Lung (tissue), 12 donors: Measurements from ENCODE around the gene MAML3. TPM values are rescaled to one million over a fixed set of nuclear protein-coding genes. Genes with fewer than 3 reads are reported as not detected.

Experiments used
- ATAC-seq: fragments of 200-7000 bp; cut with Tn5 transposase; one replicate; pipeline ENCODE4 v1.9.1; 2020; ENCODE audit warnings: moderate number of reproducible peaks; ENCODE audit not compliant: insufficient read depth, low FRiP score
- DNase-seq, 3 donors: peaks; one replicate each; pipeline ENCODE4 v3.0.0-alpha.2; 2013 to 2017
- H3K27ac ChIP-seq, 2 donors: one replicate each; pipeline ENCODE4 v1.5.1; 2013; ENCODE audit warnings: mild to moderate bottlenecking in 2 of 2, moderate library complexity in 2 of 2, control low read depth in 1 of 2, inconsistent platforms in 1 of 2, low read depth in 1 of 2, low read length in 1 of 2
- H3K27me3 ChIP-seq, 3 donors: one replicate each; pipeline ENCODE4 v1.5.1; 2013; ENCODE audit warnings: low read length in 2 of 3; ENCODE audit not compliant: control insufficient read depth in 3 of 3, insufficient read depth in 3 of 3
- H3K36me3 ChIP-seq, 4 donors: one replicate each; pipeline ENCODE4 v1.5.1; 2013; ENCODE audit warnings: low read length in 4 of 4, mild to moderate bottlenecking in 1 of 4, moderate library complexity in 1 of 4; ENCODE audit not compliant: control insufficient read depth in 4 of 4, insufficient read depth in 4 of 4
- H3K4me1 ChIP-seq, 5 donors: one replicate each; pipeline ENCODE4 v1.5.1; 2013; ENCODE audit warnings: low read length in 5 of 5, mild to moderate bottlenecking in 2 of 5, moderate library complexity in 1 of 5; ENCODE audit not compliant: control insufficient read depth in 5 of 5, insufficient read depth in 5 of 5
- H3K4me3 ChIP-seq: one replicate; pipeline ENCODE4 v1.5.1; 2013; ENCODE audit warnings: mild to moderate bottlenecking, control low read depth, moderate library complexity
- H3K9ac ChIP-seq, 2 donors: one replicate each; pipeline ENCODE4 v1.5.1; 2013; ENCODE audit warnings: low read length in 2 of 2, control low read depth in 1 of 2; ENCODE audit not compliant: insufficient read depth in 1 of 2
- H3K9me3 ChIP-seq, 4 donors: one replicate each; pipeline ENCODE4 v1.5.1; 2013; ENCODE audit warnings: low read length in 3 of 4, mild to moderate bottlenecking in 1 of 4, moderate library complexity in 1 of 4; ENCODE audit not compliant: control insufficient read depth in 4 of 4, insufficient read depth in 3 of 4
- WGBS, 2 donors: extraction: QIAGEN DNeasy Blood & Tissue Kit; methylation state at CpG; one replicate each; pipeline ENCODE4 v1.1.7; 2013; 5-methylcytosine and 5-hydroxymethylcytosine counted together
- polyA plus RNA-seq, 2 donors: library from polyadenylated mRNA; stranded (reverse); fragments of 200-250 nt; gene quantifications; one replicate each; pipeline ENCODE4 v1.2.1, GENCODE V29; 2013
- total RNA-seq, 2 donors: library from RNA; depleted of rRNA in 1 of 2; stranded (reverse); fragments of >200 nt in 1 of 2; gene quantifications; one replicate each; pipeline ENCODE4 v1.2.1, GENCODE V29; 2014 to 2021
- TF ChIP-seq, protein P1 (sequence below): IDR thresholded peaks from 2 replicates; pipeline ENCODE4 v1.5.1; 2012; ENCODE audit warnings: mild to moderate bottlenecking; ENCODE audit errors: control extremely low read depth, extremely low read depth
- donor health status: control.
- donor health status: control.
- donor health status: Bipolar disorder and iron deficiency.
- donor health status: healthy.
- donor health status: DM: yes; HTN: yes; CAD: no.

The MAML3 gene
- total and polyA plus RNA-seq, 4 donors = 3.0 to 16.4 (median 8.5) TPM

DNA sequence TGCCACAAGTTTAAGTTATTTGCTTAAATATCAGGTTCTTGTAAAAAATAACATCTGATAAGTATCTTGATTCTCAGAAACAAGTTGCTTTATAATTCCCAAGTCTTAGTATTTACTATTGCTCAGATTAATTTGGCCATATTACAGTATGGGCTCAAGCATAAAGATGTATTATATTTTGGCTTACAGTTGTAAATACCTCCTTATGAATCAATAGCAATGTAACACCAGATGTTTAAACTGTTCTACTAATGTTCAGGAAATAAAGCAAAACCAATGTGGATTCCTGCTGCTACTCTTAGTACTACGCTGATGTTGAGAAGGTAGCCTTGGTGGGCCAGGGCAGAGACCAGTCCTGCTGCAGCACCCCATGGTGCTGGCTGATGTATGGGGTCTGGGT lies 385.6 kb downstream of the MAML3 start:
- Histone ChIP-seq H3K27me3 (no peaks in the 10 kb centered on the region), H3K9me3 (no peaks in the 10 kb centered on the region), H3K4me3 (no peak overlapping the region), H3K9ac (no peak overlapping the region), H3K36me3 (no peaks in the 10 kb centered on the region), H3K4me1 (peaks cover 9 to 16% (median 11%) of the 10 kb centered on the region in 5 donors), H3K27ac (no peak overlapping the region)
- no peak for DNase-seq
- TF ChIP-seq, protein P1, sequence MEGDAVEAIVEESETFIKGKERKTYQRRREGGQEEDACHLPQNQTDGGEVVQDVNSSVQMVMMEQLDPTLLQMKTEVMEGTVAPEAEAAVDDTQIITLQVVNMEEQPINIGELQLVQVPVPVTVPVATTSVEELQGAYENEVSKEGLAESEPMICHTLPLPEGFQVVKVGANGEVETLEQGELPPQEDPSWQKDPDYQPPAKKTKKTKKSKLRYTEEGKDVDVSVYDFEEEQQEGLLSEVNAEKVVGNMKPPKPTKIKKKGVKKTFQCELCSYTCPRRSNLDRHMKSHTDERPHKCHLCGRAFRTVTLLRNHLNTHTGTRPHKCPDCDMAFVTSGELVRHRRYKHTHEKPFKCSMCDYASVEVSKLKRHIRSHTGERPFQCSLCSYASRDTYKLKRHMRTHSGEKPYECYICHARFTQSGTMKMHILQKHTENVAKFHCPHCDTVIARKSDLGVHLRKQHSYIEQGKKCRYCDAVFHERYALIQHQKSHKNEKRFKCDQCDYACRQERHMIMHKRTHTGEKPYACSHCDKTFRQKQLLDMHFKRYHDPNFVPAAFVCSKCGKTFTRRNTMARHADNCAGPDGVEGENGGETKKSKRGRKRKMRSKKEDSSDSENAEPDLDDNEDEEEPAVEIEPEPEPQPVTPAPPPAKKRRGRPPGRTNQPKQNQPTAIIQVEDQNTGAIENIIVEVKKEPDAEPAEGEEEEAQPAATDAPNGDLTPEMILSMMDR = no peak
- ATAC-seq = no peak
- WGBS, 2 donors = 90% methylated on average over 1 of the region's 1 CpG

DNA sequence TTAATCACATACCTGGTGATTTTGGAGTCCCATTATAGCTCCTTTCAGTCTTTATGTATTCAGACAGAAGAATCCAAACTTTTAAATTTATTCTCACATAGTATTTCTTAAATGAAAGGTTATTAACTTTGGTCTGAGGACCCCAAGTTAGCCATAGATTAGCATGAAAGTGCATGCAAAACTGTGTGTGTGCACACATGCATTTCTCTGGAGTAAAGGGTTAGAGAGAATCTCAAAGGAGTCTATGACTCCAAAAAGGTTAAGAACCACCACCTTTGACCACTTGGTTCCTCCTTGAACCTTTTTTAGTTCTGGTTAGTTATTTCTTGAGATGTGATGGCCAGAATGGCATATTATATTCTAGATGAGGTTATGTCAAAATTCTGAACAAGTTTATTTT lies 386.4 kb downstream of the MAML3 start:
- Histone ChIP-seq H3K36me3 (no peaks in the 10 kb centered on the region), H3K4me3 (no peak overlapping the region), H3K9me3 (no peaks in the 10 kb centered on the region), H3K27ac (no peak overlapping the region), H3K27me3 (no peaks in the 10 kb centered on the region), H3K4me1 (peaks cover 14 to 23% (median 15%) of the 10 kb centered on the region in 5 donors), H3K9ac (no peak overlapping the region)
- no peak for ATAC-seq
- TF ChIP-seq, protein P1 = no peak
- DNase-seq = no peak

DNA sequence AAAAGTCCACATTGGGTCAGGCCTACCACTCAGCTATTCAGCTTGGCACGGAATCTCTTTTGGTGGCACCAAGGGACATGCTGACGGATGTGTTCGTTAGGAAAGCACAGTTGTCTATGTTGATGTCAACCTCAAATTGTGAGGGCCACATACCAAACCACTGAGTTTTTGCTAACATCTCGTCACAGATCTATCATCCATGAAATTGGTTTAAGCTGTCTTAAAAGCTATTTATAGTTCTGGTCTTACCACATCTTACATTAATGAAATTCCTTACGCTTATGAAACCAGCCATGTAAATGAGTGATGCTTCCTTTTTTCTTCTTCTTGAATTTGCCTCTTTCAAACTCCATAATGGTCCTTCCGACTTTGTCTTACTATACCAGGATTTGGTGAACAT lies 386.8 kb downstream of the MAML3 start:
- H3K4me3 ChIP-seq = no peak overlapping the region
- H3K27me3 ChIP-seq = no peaks in the 10 kb centered on the region
- ATAC-seq (no peak), DNase-seq (no peak)
- peaks cover 15 to 27% (median 19%) of the 10 kb centered on the region in 5 donors for H3K4me1 ChIP-seq
- no peaks in the 10 kb centered on the region for H3K9me3 ChIP-seq
- H3K9ac ChIP-seq = no peak overlapping the region
- 54 to 82% methylated on average over 6 of the region's 6 CpGs for WGBS, 2 donors
- no peaks in the 10 kb centered on the region for H3K36me3 ChIP-seq
- H3K27ac ChIP-seq = peak overlapping the region in 1 of 2 donors; percentile 33
- TF ChIP-seq, protein P1 = no peak

DNA sequence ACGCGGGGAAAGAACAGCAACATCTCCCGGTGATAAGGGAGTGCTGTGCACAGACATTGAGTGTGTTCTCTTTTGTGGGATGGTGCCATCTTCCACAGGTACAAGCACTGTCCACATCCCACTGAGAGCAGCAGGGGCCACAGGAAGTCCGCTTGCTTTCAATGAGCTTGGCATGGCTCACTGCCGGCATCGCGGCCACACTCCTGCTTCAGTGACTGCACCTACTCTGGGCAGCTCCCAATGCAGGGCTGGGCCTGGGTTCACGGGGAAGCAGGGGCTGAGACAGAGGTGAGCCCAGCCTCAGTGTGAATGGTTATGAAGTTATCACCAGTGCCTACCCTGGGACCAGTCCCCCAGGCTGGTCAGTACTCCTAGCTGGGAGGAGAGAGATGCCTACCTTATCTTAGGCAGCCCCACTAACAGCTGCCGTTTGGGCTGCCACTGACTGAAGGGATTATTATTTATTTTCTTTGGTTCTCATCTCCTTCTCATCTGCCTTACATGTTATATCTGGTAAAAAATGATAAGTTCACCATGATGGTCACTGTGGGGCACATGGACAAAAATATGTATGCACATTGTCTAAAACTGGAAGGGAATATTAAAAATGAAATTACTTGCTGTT lies 389.2 kb downstream of the MAML3 start:
- Histone ChIP-seq H3K27me3 (no peaks in the 10 kb centered on the region), H3K9ac (no peak overlapping the region), H3K27ac (peak overlapping the region; percentile 76 to 93), H3K9me3 (no peaks in the 10 kb centered on the region), H3K4me1 (peaks cover 14 to 42% (median 22%) of the 10 kb centered on the region in 5 donors), H3K4me3 (no peak overlapping the region), H3K36me3 (no peaks in the 10 kb centered on the region)
- DNase-seq (no peak), ATAC-seq (no peak)
- TF ChIP-seq, protein P1 = no peak
- WGBS, 2 donors = 61 to 71% methylated on average over 9 of the region's 9 CpGs
